Measurements from ENCODE around the gene IMMP2L. TPM values are rescaled to one million over a fixed set of nuclear protein-coding genes. Genes with fewer than 3 reads are reported as not detected.
"Not testable (repeated sequence)": the region's sequence is repeated elsewhere in the genome, so short reads cannot be mapped to it uniquely, and the experiment has no call there.

IMMP2L gene
- total RNA-seq, 2 experiments from 2014 or later, result 8.9 to 18.7 TPM

DNA sequence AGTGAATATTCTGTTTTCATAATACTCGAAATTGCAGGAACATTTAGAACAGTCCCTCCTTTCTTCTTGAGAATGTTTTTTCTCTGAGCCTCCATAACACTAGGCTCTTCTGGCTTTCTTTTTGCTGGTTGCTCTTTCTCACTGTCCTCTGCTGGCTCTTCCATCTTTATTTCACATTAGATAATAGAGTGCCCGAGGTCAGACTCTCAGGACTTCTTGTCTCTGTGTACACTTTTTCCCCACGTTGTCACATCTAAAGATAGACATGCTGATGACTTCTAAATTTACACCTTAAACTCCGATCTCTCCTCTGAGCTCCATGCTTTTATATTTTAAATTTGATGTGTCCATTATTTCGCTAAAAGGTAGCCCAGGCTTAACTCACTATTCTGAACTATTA is 486.8 kb downstream of the IMMP2L start:
- TF ChIP-seq, protein P1, sequence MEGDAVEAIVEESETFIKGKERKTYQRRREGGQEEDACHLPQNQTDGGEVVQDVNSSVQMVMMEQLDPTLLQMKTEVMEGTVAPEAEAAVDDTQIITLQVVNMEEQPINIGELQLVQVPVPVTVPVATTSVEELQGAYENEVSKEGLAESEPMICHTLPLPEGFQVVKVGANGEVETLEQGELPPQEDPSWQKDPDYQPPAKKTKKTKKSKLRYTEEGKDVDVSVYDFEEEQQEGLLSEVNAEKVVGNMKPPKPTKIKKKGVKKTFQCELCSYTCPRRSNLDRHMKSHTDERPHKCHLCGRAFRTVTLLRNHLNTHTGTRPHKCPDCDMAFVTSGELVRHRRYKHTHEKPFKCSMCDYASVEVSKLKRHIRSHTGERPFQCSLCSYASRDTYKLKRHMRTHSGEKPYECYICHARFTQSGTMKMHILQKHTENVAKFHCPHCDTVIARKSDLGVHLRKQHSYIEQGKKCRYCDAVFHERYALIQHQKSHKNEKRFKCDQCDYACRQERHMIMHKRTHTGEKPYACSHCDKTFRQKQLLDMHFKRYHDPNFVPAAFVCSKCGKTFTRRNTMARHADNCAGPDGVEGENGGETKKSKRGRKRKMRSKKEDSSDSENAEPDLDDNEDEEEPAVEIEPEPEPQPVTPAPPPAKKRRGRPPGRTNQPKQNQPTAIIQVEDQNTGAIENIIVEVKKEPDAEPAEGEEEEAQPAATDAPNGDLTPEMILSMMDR (IDR thresholded peaks at IDR 0.05), result no peak
- Mint-ChIP-seq H3K4me1 (ENCODE audit: low read depth) (peaks cover 65% of the 10 kb centered on the region), H3K36me3 (ENCODE audit: low read depth) (no peaks in the 10 kb centered on the region), H3K27ac (no peak overlapping the region), H3K27me3 (no peaks in the 10 kb centered on the region), H3K9me3 (no peaks in the 10 kb centered on the region), H3K4me3 (no peak overlapping the region)
- Histone ChIP-seq H3K36me3 (ENCODE audit: insufficient read depth, low read length) (no peaks in the 10 kb centered on the region), H3K4me3 (ENCODE audit: low read length) (no peak overlapping the region), H3K9me3 (ENCODE audit: control insufficient read depth in 1 of 2, insufficient read depth in 1 of 2, low read length in 2 of 2) (no peaks in the 10 kb centered on the region), H3K4me1 (ENCODE audit: insufficient read depth, low read length) (no peaks in the 10 kb centered on the region), H3K27me3 (ENCODE audit: control insufficient read depth in 1 of 2, insufficient read depth in 2 of 2, low read length in 2 of 2) (no peaks in the 10 kb centered on the region), H3K27ac (ENCODE audit: low read depth in 1 of 2, low read length in 2 of 2) (no peak overlapping the region)
- ChIA-PET POLR2A (interaction anchor here (1.4 to 2.1 kb wide), 2 partner anchors 8 to 34 kb away, joined by 3 to 10 read pairs; no protein-coding TSS in a partner anchor), CTCF (no interaction called here)
- intact Hi-C loops (cut with DNase I, micrococcal nuclease), result loop anchor here in 1 of 2 experiments (5.0 to 10.0 kb wide), 2 partner anchors 33 to 51 kb away; no protein-coding TSS in a partner anchor
- ATAC-seq (ENCODE audit: poor library complexity) (no peak), DNase-seq (no peak)

DNA sequence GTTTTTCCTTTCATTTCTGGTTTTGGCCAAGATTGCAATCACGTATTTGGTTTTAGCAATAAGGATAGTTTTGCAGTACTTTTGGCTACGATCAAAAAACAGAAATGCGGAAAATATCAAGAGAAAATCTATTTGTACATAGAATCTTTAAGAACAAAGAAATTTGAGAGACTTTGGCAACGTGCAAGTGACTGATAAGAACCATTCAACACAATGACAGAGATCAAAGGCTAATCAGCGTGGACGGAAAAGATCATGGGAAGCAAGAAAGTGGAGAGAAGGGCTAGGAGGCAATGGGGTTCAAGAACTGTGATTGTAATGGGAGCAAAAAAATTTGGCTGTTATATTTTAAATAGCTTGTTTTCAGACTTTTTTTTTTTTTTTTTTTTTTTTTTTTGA is 487.5 kb downstream of the IMMP2L start:
- POLR2A ChIA-PET, result interaction anchor here (0.6 to 2.1 kb wide), 2 partner anchors 9 to 81 kb away, joined by 3 to 10 read pairs; no protein-coding TSS in a partner anchor
- TF ChIP-seq, protein P1 (IDR thresholded peaks at IDR 0.05), result no peak
- no peaks in the 10 kb centered on the region for H3K36me3 ChIP-seq (ENCODE audit: insufficient read depth, low read length)
- Mint-ChIP-seq H3K9me3 (no peaks in the 10 kb centered on the region), H3K27me3 (no peaks in the 10 kb centered on the region), H3K36me3 (ENCODE audit: low read depth) (no peaks in the 10 kb centered on the region), H3K4me1 (ENCODE audit: low read depth) (peaks cover 67% of the 10 kb centered on the region), H3K4me3 (no peak overlapping the region), H3K27ac (no peak overlapping the region)
- no peak overlapping the region for H3K27ac ChIP-seq (ENCODE audit: low read depth in 1 of 2, low read length in 2 of 2)
- intact Hi-C loops (cut with DNase I, micrococcal nuclease), result loop anchor here in 1 of 2 experiments (5.0 to 10.0 kb wide), 2 partner anchors 32 to 50 kb away; no protein-coding TSS in a partner anchor
- no peaks in the 10 kb centered on the region for H3K4me1 ChIP-seq (ENCODE audit: insufficient read depth, low read length)
- no peak overlapping the region for H3K4me3 ChIP-seq (ENCODE audit: low read length)
- no peak for ATAC-seq (ENCODE audit: poor library complexity)
- no peaks in the 10 kb centered on the region for H3K9me3 ChIP-seq (ENCODE audit: control insufficient read depth in 1 of 2, insufficient read depth in 1 of 2, low read length in 2 of 2)
- CTCF ChIA-PET, result no interaction called here
- H3K27me3 ChIP-seq (ENCODE audit: control insufficient read depth in 1 of 2, insufficient read depth in 2 of 2, low read length in 2 of 2), result no peaks in the 10 kb centered on the region
- DNase-seq, result no peak

DNA sequence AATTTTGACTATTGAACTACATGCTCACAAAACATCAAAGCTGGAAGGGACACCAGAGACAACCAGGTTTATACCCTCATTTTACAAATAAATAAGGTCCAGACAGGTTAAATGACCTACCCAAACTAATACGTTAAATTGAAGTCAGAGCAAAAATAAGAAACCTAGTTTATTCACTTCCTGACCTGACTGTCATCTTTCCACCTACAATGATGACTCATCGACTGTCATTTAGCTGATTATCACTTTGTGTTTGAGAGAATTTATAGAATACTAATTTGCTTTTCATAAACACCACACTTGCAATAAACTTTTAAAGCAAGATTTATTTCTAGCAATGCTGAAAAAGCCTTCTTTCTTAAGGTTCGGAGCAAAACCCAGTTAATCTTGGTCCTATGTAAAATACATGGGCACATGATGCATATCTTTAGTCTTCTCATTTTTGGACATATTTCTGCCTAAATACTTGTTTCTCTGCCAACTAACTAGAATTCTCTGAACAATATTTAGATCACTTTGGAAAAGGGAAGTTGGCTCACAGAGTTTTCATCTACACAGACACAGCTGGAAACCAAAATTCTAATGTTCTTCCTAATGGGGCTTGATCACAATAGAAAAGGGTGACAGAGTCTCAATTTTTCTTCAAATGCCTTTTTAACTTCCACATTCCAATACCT is 488.1 kb downstream of the IMMP2L start:
- H3K36me3 Mint-ChIP-seq (ENCODE audit: low read depth), result no peaks in the 10 kb centered on the region
- DNase-seq, result no peak
- no peak overlapping the region for H3K4me3 Mint-ChIP-seq
- Histone ChIP-seq H3K36me3 (ENCODE audit: insufficient read depth, low read length) (no peaks in the 10 kb centered on the region), H3K27ac (ENCODE audit: low read depth in 1 of 2, low read length in 2 of 2) (no peak overlapping the region), H3K4me3 (ENCODE audit: low read length) (no peak overlapping the region), H3K4me1 (ENCODE audit: insufficient read depth, low read length) (no peaks in the 10 kb centered on the region), H3K27me3 (ENCODE audit: control insufficient read depth in 1 of 2, insufficient read depth in 2 of 2, low read length in 2 of 2) (no peaks in the 10 kb centered on the region), H3K9me3 (ENCODE audit: control insufficient read depth in 1 of 2, insufficient read depth in 1 of 2, low read length in 2 of 2) (no peaks in the 10 kb centered on the region)
- intact Hi-C loops (cut with DNase I, micrococcal nuclease), result loop anchor here in 1 of 2 experiments (10.0 kb wide), 1 partner anchor 49 kb away; no protein-coding TSS in a partner anchor
- TF ChIP-seq, protein P1 (IDR thresholded peaks at IDR 0.05), result no peak
- ChIA-PET CTCF (no interaction called here), POLR2A (interaction anchor here (0.6 to 2.1 kb wide), 2 partner anchors 9 to 80 kb away, joined by 3 to 10 read pairs; no protein-coding TSS in a partner anchor)
- no peak overlapping the region for H3K27ac Mint-ChIP-seq
- H3K27me3 Mint-ChIP-seq, result no peaks in the 10 kb centered on the region
- H3K9me3 Mint-ChIP-seq, result no peaks in the 10 kb centered on the region
- no peak for ATAC-seq (ENCODE audit: poor library complexity)
- H3K4me1 Mint-ChIP-seq (ENCODE audit: low read depth), result peaks cover 66% of the 10 kb centered on the region

DNA sequence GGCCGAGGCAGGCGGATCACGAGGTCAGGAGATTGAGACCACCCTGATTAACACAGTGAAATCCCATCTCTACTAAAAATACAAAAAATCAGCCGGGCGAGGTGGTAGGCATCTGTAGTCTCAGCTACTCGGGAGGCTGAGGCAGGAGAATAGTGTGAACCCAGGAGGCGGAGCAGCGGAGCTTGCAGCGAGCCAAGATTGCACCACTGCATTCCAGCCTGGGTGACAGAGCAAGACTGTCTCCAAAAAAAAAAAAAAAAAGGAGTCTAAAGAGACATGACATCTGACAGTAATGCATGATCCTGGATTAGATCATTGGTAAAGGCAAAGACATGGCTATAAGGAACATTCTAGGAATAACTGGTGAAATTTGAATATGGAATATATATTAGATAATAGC is 489.6 kb downstream of the IMMP2L start:
- POLR2A ChIA-PET; H3K9me3 Mint-ChIP-seq; H3K36me3 ChIP-seq (ENCODE audit: insufficient read depth, low read length); H3K27me3 Mint-ChIP-seq; CTCF ChIA-PET; ATAC-seq (ENCODE audit: poor library complexity); H3K36me3 Mint-ChIP-seq (ENCODE audit: low read depth); H3K4me3 ChIP-seq (ENCODE audit: low read length); DNase-seq; H3K27ac ChIP-seq (ENCODE audit: low read depth in 1 of 2, low read length in 2 of 2); H3K4me1 ChIP-seq (ENCODE audit: insufficient read depth, low read length); H3K4me3 Mint-ChIP-seq; H3K9me3 ChIP-seq (ENCODE audit: control insufficient read depth in 1 of 2, insufficient read depth in 1 of 2, low read length in 2 of 2); H3K27ac Mint-ChIP-seq; H3K27me3 ChIP-seq (ENCODE audit: control insufficient read depth in 1 of 2, insufficient read depth in 2 of 2, low read length in 2 of 2): not testable (repeated sequence)
- peaks cover 65% of the 10 kb centered on the region for H3K4me1 Mint-ChIP-seq (ENCODE audit: low read depth)
- intact Hi-C loops (cut with DNase I, micrococcal nuclease), result loop anchor here in 1 of 2 experiments (10.0 kb wide), 1 partner anchor 48 kb away; no protein-coding TSS in a partner anchor
